Uterus (tissue), 4 donors: Measurements from ENCODE around the gene ZNF780A. TPM values are rescaled to one million over a fixed set of nuclear protein-coding genes. Genes with fewer than 3 reads are reported as not detected.

ENCODE experiments used
- DNase-seq, 2 donors: peaks; one replicate each; pipeline ENCODE4 v3.0.0-alpha.2; 2019 to 2020
- H3K27ac ChIP-seq, 2 donors: fragments of 200-600 bp; sonication (generic); 1 replicate in 1 of 2; 2 replicates in 1 of 2; pipeline ENCODE4 v1.5.1; 2016 to 2018
- H3K27me3 ChIP-seq, 2 donors: fragments of 200-600 bp; sonication (generic); one replicate each; pipeline ENCODE4 v1.5.1; 2018 to 2019; ENCODE audit warnings: control low read depth in 1 of 2
- H3K36me3 ChIP-seq, 2 donors: fragments of 200-600 bp; sonication (generic); one replicate each; pipeline ENCODE4 v1.5.1; 2019; ENCODE audit warnings: control low read depth in 1 of 2
- H3K4me1 ChIP-seq, 2 donors: fragments of 200-600 bp; sonication (generic); one replicate each; pipeline ENCODE4 v1.5.1; 2018 to 2019; ENCODE audit warnings: control low read depth in 1 of 2
- H3K4me3 ChIP-seq, 2 donors: fragments of 200-600 bp; sonication (generic); 1 replicate in 1 of 2; 2 replicates in 1 of 2; pipeline ENCODE4 v1.5.1; 2018 to 2019; ENCODE audit warnings: mild to moderate bottlenecking in 1 of 2
- H3K9me3 ChIP-seq, 2 donors: fragments of 200-600 bp; sonication (generic); one replicate each; pipeline ENCODE4 v1.5.1; 2019; ENCODE audit warnings: control low read depth in 1 of 2
- POLR2A ChIP-seq, 2 donors: fragments of 450-650 bp; IDR thresholded peaks; one replicate each; pipeline ENCODE4 v1.6.1; 2016; ENCODE audit warnings: antibody characterized with exemption in 2 of 2, mild to moderate bottlenecking in 1 of 2, moderate library complexity in 1 of 2
- intact Hi-C: fragments of 100-400 bp; cut with DNase I; formaldehyde crosslinking; loops from one replicate; pipeline ENCODE4 v1.15.1; 2023; ENCODE audit warnings: low total_unique reads
- total RNA-seq, 4 donors: library from RNA; depleted of rRNA in 3 of 4; stranded (reverse); fragments of >200 nt in 3 of 4; gene quantifications; one replicate each; pipeline versions ENCODE4 v1.1.0 to v1.2.4, GENCODE V29; 2014 to 2023
- TF ChIP-seq, protein P1 (sequence below), 4 experiments: fragments of 200-600 bp in 2 of 4; fragments of 450-650 bp in 2 of 4; sonication (generic) in 2 of 4; IDR thresholded peaks; one replicate each; pipeline ENCODE4 v1.5.1; 2016 to 2019; ENCODE audit warnings: antibody characterized with exemption in 4 of 4, mild to moderate bottlenecking in 2 of 4, moderate library complexity in 1 of 4
- donor health status: DM: yes; HTN: yes; CAD: no.

Gene ZNF780A
- total RNA-seq, 4 donors from 2014 or later: 9.4 to 52.9 (median 18.5) TPM

DNA sequence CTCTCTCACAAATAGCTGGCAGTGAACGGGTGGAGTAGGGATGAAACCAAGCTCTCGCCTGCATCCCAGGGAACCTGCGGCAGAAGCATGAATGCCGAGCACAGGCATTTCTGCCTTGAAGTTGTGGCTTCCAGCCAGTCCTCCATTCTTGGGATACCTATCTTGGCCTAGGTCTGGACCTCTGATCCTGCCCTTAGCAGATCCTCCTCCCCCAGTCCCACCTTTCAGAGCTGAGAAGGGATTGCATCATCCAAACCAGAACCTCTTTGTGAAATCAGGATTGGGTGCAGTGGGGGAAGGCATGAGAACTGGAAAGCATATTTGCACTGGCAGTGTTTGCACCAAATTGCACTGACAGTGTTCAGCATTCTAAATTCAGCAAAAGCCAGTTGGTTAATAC lies 5.8 kb downstream of the ZNF780A start:
- no peaks in the 10 kb centered on the region for H3K27me3 ChIP-seq
- H3K9me3 ChIP-seq: peaks cover 0 to 6% of the 10 kb centered on the region in 2 donors
- intact Hi-C loops: no loop called here
- no peak overlapping the region for H3K27ac ChIP-seq
- H3K4me3 ChIP-seq: no peak overlapping the region
- H3K4me1 ChIP-seq: no peaks in the 10 kb centered on the region
- TF ChIP-seq POLR2A (IDR thresholded peaks at IDR 0.05): no peak
- no peaks in the 10 kb centered on the region for H3K36me3 ChIP-seq
- no peak for DNase-seq

DNA sequence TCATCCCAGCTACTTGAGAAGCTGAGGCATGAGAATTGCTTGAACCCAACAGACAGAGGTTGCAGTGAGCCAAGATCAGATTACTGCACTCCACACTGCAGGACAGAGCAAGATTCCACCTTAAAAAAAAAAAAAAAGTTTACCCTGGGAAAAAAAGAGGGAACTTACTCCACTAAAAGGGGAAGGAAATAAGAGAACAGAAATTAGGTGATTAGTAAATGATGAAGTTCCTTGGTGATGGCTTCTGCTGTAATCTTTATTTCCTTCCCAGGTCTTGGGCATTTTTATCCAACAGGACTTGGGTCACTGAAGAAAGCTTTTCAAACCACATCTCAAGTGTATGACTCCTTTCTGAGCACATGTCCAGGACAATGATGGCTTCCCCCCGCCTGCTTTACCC lies 9.3 kb downstream of the ZNF780A start:
- Histone ChIP-seq H3K4me3 (no peak overlapping the region), H3K27ac (no peak overlapping the region), H3K27me3 (no peaks in the 10 kb centered on the region), H3K9me3 (peaks cover 0 to 18% of the 10 kb centered on the region in 2 donors), H3K36me3 (no peaks in the 10 kb centered on the region), H3K4me1 (no peaks in the 10 kb centered on the region)
- intact Hi-C loops: no loop called here
- no peak for DNase-seq
- TF ChIP-seq POLR2A (IDR thresholded peaks at IDR 0.05): no peak
- TF ChIP-seq, protein P1, sequence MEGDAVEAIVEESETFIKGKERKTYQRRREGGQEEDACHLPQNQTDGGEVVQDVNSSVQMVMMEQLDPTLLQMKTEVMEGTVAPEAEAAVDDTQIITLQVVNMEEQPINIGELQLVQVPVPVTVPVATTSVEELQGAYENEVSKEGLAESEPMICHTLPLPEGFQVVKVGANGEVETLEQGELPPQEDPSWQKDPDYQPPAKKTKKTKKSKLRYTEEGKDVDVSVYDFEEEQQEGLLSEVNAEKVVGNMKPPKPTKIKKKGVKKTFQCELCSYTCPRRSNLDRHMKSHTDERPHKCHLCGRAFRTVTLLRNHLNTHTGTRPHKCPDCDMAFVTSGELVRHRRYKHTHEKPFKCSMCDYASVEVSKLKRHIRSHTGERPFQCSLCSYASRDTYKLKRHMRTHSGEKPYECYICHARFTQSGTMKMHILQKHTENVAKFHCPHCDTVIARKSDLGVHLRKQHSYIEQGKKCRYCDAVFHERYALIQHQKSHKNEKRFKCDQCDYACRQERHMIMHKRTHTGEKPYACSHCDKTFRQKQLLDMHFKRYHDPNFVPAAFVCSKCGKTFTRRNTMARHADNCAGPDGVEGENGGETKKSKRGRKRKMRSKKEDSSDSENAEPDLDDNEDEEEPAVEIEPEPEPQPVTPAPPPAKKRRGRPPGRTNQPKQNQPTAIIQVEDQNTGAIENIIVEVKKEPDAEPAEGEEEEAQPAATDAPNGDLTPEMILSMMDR (IDR thresholded peaks at IDR 0.05): no peak

DNA sequence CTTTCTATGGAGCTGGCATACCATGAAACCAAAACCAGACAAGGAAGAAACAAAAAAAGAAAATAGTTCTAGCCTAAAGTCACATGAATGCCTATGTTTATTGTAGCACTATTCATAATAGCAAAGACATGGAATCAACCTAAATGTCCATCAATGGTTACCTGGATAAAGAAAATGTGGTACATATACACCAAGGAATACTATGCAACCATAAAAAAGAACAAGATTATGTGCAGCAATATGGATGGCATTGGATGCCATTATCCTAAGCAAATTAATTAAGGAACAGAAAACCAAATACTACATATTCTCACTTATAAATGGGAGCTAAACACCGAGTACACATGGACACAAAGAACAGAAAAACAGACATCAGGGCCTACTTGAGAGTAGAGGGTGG lies 10.5 kb downstream of the ZNF780A start:
- TF ChIP-seq POLR2A (IDR thresholded peaks at IDR 0.05): no peak
- TF ChIP-seq, protein P1 (IDR thresholded peaks at IDR 0.05): no peak
- no peak for DNase-seq
- Histone ChIP-seq H3K27me3 (no peaks in the 10 kb centered on the region), H3K4me3 (no peak overlapping the region), H3K27ac (no peak overlapping the region), H3K9me3 (peaks cover 0 to 25% of the 10 kb centered on the region in 2 donors), H3K36me3 (no peaks in the 10 kb centered on the region), H3K4me1 (no peaks in the 10 kb centered on the region)
- intact Hi-C loops: no loop called here

DNA sequence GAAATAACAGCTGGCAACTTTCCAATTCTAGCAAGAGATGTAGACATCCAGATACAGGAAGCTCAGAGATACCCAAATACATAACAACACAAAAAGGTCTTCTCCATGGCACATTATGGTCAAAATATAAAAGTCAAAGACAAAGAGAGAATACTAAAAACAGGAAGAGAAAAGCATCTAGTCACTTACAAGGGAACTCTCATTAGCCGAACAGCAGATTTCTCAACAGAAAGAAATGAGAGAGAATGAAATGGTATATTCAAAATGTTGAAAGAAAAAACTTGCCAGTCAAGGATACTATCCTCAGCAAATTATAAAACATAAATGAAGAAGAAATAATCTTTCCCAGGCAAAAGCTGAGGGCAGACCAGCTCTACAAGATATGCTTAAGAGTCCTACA lies 12.4 kb downstream of the ZNF780A start:
- Histone ChIP-seq H3K9me3 (peaks cover 0 to 37% of the 10 kb centered on the region in 2 donors), H3K36me3 (no peaks in the 10 kb centered on the region), H3K4me1 (no peaks in the 10 kb centered on the region), H3K4me3 (no peak overlapping the region), H3K27me3 (no peaks in the 10 kb centered on the region), H3K27ac (no peak overlapping the region)
- DNase-seq: no peak
- intact Hi-C loops: no loop called here
- TF ChIP-seq, protein P1 (IDR thresholded peaks at IDR 0.05): no peak

DNA sequence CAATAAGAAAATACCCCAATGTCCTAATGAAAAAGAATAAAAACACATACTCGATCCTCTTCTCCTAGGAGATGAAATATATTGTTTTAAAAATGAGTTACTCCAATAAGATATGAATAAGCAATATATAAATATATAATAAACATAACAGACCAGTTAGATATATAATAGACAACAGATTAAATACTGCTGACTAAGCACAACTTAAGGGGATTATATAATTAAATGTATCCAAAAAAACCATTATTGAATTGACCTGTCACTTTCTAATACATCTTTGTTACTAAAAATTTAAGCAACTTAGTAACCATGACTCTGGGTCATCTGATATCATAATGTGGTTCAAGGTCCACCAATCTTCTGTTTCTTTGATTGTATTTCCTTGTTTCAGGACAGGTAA lies 20.7 kb downstream of the ZNF780A start:
- Histone ChIP-seq H3K4me1 (no peaks in the 10 kb centered on the region), H3K36me3 (no peaks in the 10 kb centered on the region), H3K27ac (no peak overlapping the region), H3K27me3 (no peaks in the 10 kb centered on the region), H3K4me3 (no peak overlapping the region), H3K9me3 (peaks cover 0 to 22% of the 10 kb centered on the region in 2 donors)
- no peak for DNase-seq
- no peak for TF ChIP-seq POLR2A (IDR thresholded peaks at IDR 0.05)
- TF ChIP-seq, protein P1 (IDR thresholded peaks at IDR 0.05): no peak
- intact Hi-C loops: no loop called here

DNA sequence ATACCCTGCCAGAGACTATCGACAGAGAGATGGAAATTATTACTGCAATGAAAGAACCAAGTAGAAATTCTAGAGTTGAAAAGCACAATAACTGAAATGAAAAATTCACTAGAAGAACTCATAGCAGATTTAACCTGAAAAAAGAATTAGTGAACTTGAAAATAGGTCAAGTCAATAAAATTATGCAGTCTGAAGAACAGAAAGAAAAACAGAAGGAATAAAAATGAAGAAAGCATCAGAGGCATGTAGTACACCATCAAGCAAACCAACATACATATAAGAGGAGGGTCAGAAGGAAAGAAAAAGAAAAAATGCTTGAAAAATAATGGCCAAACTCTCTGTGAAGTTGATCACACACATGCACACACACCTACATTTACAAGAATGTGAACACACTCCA lies 31.1 kb downstream of the ZNF780A start:
- intact Hi-C loops: no loop called here
- H3K9me3 ChIP-seq: peaks cover 0 to 13% of the 10 kb centered on the region in 2 donors
- DNase-seq: no peak
- H3K4me1 ChIP-seq: peaks cover 0 to 6% of the 10 kb centered on the region in 2 donors
- TF ChIP-seq, protein P1 (IDR thresholded peaks at IDR 0.05): no peak
- TF ChIP-seq POLR2A (IDR thresholded peaks at IDR 0.05): no peak
- H3K27me3 ChIP-seq: no peaks in the 10 kb centered on the region
- no peak overlapping the region for H3K4me3 ChIP-seq
- H3K27ac ChIP-seq: no peak overlapping the region
- no peaks in the 10 kb centered on the region for H3K36me3 ChIP-seq
